HG02678 (cell line): ENCODE measurements around the gene GLCE.

ENCODE experiments used
- ATAC-seq: cut with Tn5 transposase; IDR thresholded peaks from one replicate; pipeline ENCODE4 v1.9.1; 2021; ENCODE audit warnings: mild to moderate bottlenecking, moderate library complexity; ENCODE audit not compliant: unreplicated experiment

GLCE gene

DNA sequence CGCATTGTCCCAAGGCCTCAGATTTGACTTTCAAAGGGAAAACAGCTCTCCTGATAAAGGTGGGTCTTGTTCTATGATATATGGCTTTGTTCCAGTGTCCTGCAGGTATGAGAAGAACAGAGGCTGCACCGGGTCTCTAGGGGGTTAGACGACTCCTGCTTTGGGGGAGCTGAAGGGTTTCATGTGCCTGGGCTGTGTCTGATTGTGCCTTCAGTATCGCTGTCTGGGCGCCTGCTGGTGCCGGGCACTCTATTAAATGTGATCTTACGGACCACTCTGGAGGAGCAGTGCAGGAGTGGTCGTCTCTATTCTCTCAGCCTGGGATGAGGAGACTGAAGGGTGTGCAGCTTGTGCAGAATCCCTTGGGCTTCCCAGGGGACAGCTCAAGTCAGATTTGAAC, 154.3 kb downstream of the GLCE start:
- ATAC-seq: no peak

DNA sequence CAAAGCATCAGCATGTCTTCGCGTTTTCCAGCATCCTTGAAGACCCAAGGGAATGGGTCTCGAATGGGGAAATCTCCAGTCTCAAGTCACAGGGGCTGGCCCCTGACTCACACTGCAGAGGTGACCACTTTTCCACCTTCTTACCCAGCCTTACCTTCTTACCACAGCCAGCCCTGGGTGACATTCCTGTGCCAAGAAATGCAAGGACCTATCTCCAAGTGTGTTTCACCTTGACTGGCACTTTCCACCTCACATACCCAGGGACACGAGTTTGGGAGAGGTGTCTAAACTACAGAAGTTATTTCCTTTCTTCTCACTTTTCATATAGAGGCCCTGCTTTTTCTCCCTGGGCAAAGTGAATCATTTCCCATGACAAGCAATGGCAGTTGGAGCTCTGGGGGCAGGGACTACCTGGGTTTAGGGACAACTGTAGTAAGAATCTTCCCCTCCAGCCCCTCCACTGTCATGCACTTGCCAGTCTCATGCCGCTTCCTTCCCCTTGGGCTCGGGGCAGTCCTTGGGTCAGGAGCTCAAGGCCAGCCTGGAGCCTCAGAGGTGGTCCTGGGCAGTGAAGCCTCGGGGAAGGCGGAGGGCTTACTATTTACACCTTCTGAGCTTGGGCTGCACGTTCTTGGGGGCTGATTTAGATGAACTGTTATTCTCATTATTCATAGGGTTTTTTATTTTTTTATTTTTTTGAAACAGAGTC, 155.1 kb downstream of the GLCE start:
- ATAC-seq: no peak

GRCh38 chr15:69316291-69316690, 155.9 kb downstream of the GLCE start:
- ATAC-seq: no peak

GRCh38 chr15:69317392-69317841, 157.0 kb downstream of the GLCE start:
- no peak for ATAC-seq

GRCh38 chr15:69318033-69318432, 157.6 kb downstream of the GLCE start:
- ATAC-seq: no peak

GRCh38 chr15:69319384-69320375, 159.2 kb downstream of the GLCE start:
- ATAC-seq: no peak

GRCh38 chr15:69320977-69321554, 160.6 kb downstream of the GLCE start:
- no peak for ATAC-seq
